K562 (cell line): ENCODE measurements around the gene KRT24. TPM values are rescaled to one million over a fixed set of nuclear protein-coding genes. Genes with fewer than 3 reads are reported as not detected.

Source experiments
- ATAC-seq: fragments of 200-7000 bp; cut with Tn5 transposase; 3 replicates; pipeline ENCODE4 v1.9.1; 2020; ENCODE audit warnings: moderate library complexity
- BruUV-seq: library from RNA; stranded (reverse); fragments of 400-500 nt; replicated peaks from 2 replicates; lab custom pipeline; 2021; lab: Mats Ljungman, UMichigan
- CTCF ChIA-PET: fragments of 300-600 bp; formaldehyde crosslinking; extraction: SDS; loops from one replicate; lab custom pipeline; 2021; ENCODE audit warnings: low intra/inter-chr PET ratio; lab: Yijun Ruan, JAX
- POLR2A ChIA-PET: fragments of 300-600, 350-650 bp; sonication (Branson Sonifier 250); formaldehyde crosslinking; extraction: SDS; loops from one replicate; lab custom pipeline; 2021; ENCODE audit warnings: antibody characterized with exemption, inconsistent platforms; lab: Yijun Ruan, JAX
- DNase-seq, 4 experiments: peaks; one replicate each; pipeline versions ENCODE4 v3.0.0 to v3.0.0-alpha.2; 2011 to 2018; ENCODE audit warnings: low spot score in 3 of 4, mixed read lengths in 3 of 4; ENCODE audit errors: extremely low read depth in 1 of 4
- FAIRE-seq: peaks from 2 replicates; lab custom pipeline; 2011; peaks lifted over from hg19 to GRCh38; lab: Jason Lieb, UNC
- H2AFZ ChIP-seq: 2 replicates; pipeline ENCODE4 v1.6.0; 2011; ENCODE audit warnings: low read depth, low read length, control low read depth, inconsistent platforms
- H3K27ac ChIP-seq: fragments of 200-600 bp; 3 replicates; pipeline ENCODE4 v1.8.0; 2011; ENCODE audit warnings: low read depth, mild to moderate bottlenecking, control low read depth, inconsistent platforms, low read length, moderate library complexity, mixed read lengths; ENCODE audit errors: extremely low read depth
- H3K27me3 ChIP-seq, 2 experiments: fragments of 300-600 bp in 1 of 2; 2 replicates in 1 of 2; 3 replicates in 1 of 2; pipeline versions ENCODE4 v1.6.0 to v1.8.0; 2011; ENCODE audit warnings: inconsistent platforms in 2 of 2, low read length in 2 of 2, mild to moderate bottlenecking in 1 of 2, mixed read lengths in 1 of 2, moderate library complexity in 1 of 2; ENCODE audit not compliant: control insufficient read depth in 2 of 2, insufficient read depth in 2 of 2
- H3K36me3 ChIP-seq: fragments of 300-600 bp; 3 replicates; pipeline ENCODE4 v1.8.0; 2011; ENCODE audit warnings: mild to moderate bottlenecking, low read length, inconsistent platforms; ENCODE audit not compliant: control insufficient read depth, insufficient read depth
- H3K4me1 ChIP-seq, 2 experiments: fragments of 200-600 bp in 1 of 2; replicated peaks in 1 of 2; 2 replicates in 1 of 2; 3 replicates in 1 of 2; pipeline versions ENCODE4 v1.5.1 to v1.8.0; 2011; ENCODE audit warnings: inconsistent platforms in 2 of 2, low read length in 2 of 2, mild to moderate bottlenecking in 1 of 2, mixed read lengths in 1 of 2, moderate library complexity in 1 of 2; ENCODE audit not compliant: control insufficient read depth in 2 of 2, insufficient read depth in 2 of 2
- H3K4me2 ChIP-seq: 2 replicates; pipeline ENCODE4 v1.6.1; 2011; ENCODE audit warnings: low read length, control low read depth, inconsistent platforms, mixed read lengths; ENCODE audit not compliant: insufficient read depth
- H3K4me3 ChIP-seq: fragments of 200-600 bp; sonication (generic), shearing (Covaris generic); 2 replicates; pipeline ENCODE4 v1.5.1; 2016; ENCODE audit warnings: control low read depth, inconsistent platforms
- H3K79me2 ChIP-seq: fragments of 200-600 bp; 3 replicates; pipeline ENCODE4 v1.8.0; 2011; ENCODE audit warnings: low read length, inconsistent platforms; ENCODE audit not compliant: control insufficient read depth, insufficient read depth
- H3K9ac ChIP-seq, 2 experiments: 2 replicates each; pipeline versions ENCODE4 v1.6.0 to v1.6.1; 2011; ENCODE audit warnings: low read depth in 2 of 2, low read length in 2 of 2, control low read depth in 1 of 2, inconsistent platforms in 1 of 2, mild to moderate bottlenecking in 1 of 2, mixed read lengths in 1 of 2; ENCODE audit not compliant: insufficient read depth in 1 of 2
- H3K9me1 ChIP-seq: one replicate; pipeline ENCODE4 v1.6.0; 2011; ENCODE audit warnings: inconsistent platforms, mild to moderate bottlenecking, low read length, moderate library complexity; ENCODE audit not compliant: control insufficient read depth, insufficient read depth
- H3K9me3 ChIP-seq: replicated peaks from 2 replicates; pipeline ENCODE4 v1.5.1; 2011; ENCODE audit warnings: low read depth, low read length, inconsistent platforms; ENCODE audit not compliant: control insufficient read depth, insufficient read depth
- H4K20me1 ChIP-seq: replicated peaks from 2 replicates; pipeline ENCODE4 v1.6.1; 2011; ENCODE audit warnings: low read length, inconsistent platforms, mixed read lengths; ENCODE audit not compliant: control insufficient read depth, insufficient read depth
- NR2C1 ChIP-seq, 2 experiments: fragments of 450-650 bp; IDR thresholded peaks; 2 replicates each; pipeline ENCODE4 v1.6.1; 2017; ENCODE audit warnings: mild to moderate bottlenecking in 2 of 2, antibody characterized with exemption in 1 of 2, inconsistent platforms in 1 of 2, missing compliant biosample characterization in 1 of 2, missing genetic modification characterization in 1 of 2
- SRSF7 ChIP-seq: fragments of 200-400 bp; formaldehyde crosslinking; optimal IDR thresholded peaks from 2 replicates; pipeline ENCODE3; 2017; ENCODE audit warnings: mild to moderate bottlenecking, low read depth, low read length
- ZBTB1 ChIP-seq: sonication (generic); formaldehyde crosslinking; IDR thresholded peaks from 2 replicates; pipeline ENCODE4 v1.8.1; 2023; ENCODE audit warnings: missing genetic modification reagents, low read depth, mild to moderate bottlenecking, borderline replicate concordance
- ZSCAN32 ChIP-seq: fragments of 450-650 bp; formaldehyde crosslinking; IDR thresholded peaks from 2 replicates; pipeline ENCODE4 v1.4.0; 2020; ENCODE audit warnings: mild to moderate bottlenecking, moderate library complexity
- WGBS: fragments of 100-300 bp; shearing (Covaris generic); methylation state at CpG from one replicate; pipeline ENCODE4 v1.1.6; 2016; ENCODE audit warnings: low coverage, mixed read lengths; ENCODE audit not compliant: insufficient coverage; ENCODE audit errors: missing lambda C conversion rate; 5-methylcytosine and 5-hydroxymethylcytosine counted together
- in situ Hi-C: fragments of 300-500 bp; cut with MboI; formaldehyde crosslinking; loops from 4 replicates; pipeline ENCODE4 v1.15.0; 2018; ENCODE audit warnings: inconsistent platforms, mixed read lengths
- intact Hi-C: fragments of 100-400 bp; cut with micrococcal nuclease; formaldehyde crosslinking; loops from 2 replicates; pipeline ENCODE4 v1.14.2; 2022
- polyA plus RNA-seq, 8 experiments: library from polyadenylated mRNA; depleted of rRNA in 4 of 8; stranded (reverse) in 5 of 8; unstranded in 3 of 8; fragments of >200 nt; fragmentation: Nextera tagmentation in 2 of 8; fragmentation: Illumina TruSeq in 1 of 8; extraction: Ambion mirVana in 2 of 8; extraction: Trizol in 1 of 8; gene quantifications; 2 replicates each; pipeline versions ENCODE4 v1.2.1 to v1.2.3, GENCODE V29; 2011 to 2014; ENCODE audit warnings: inconsistent platforms in 1 of 8, missing spikeins in 1 of 8
- total RNA-seq, 7 experiments: library from RNA; depleted of rRNA in 6 of 7; stranded (reverse); fragments of >200 nt in 6 of 7; fragmentation: Illumina TruSeq in 2 of 7; extraction: Trizol in 2 of 7; gene quantifications; 2 replicates each; pipeline versions ENCODE4 v1.2.1 to v1.2.3, GENCODE V29; 2011 to 2021; ENCODE audit warnings: low replicate concordance in 1 of 7
- TF ChIP-seq, protein P1 (sequence below): fragments of 250-450 bp; sonication (Bioruptor Pico); IDR thresholded peaks from 2 replicates; pipeline ENCODE4 v1.4.0; 2020; ENCODE audit warnings: mild to moderate bottlenecking
- TF ChIP-seq, protein P2 (sequence below): fragments of 250-450 bp; sonication (Bioruptor Pico); IDR thresholded peaks from 2 replicates; pipeline ENCODE4 v1.5.0; 2021; ENCODE audit warnings: mild to moderate bottlenecking, borderline replicate concordance

Gene KRT24
- total and polyA plus RNA-seq, 9 of the 15 experiments (the other 6 are each of a cell fraction or from before 2014, with no cell fraction given), result not detected

- H3K9me3 ChIP-seq, result no peaks in the 10 kb centered on the region
- no peak overlapping the region for H3K9ac ChIP-seq
- H3K4me2 ChIP-seq, result no peak overlapping the region
- WGBS, result 0% methylated on average over 3 of the region's 3 CpGs
- H3K36me3 ChIP-seq, result no peaks in the 10 kb centered on the region
- in situ Hi-C loops, result no loop called here
- no peak overlapping the region for H3K27ac ChIP-seq
- ChIA-PET POLR2A (interaction anchor here (1.4 kb wide), 1 partner anchor 10 kb away, joined by 3 read pairs; no protein-coding TSS in a partner anchor), CTCF (no interaction called here)
- H3K4me1 ChIP-seq, result no peaks in the 10 kb centered on the region
- no peak overlapping the region for H2AFZ ChIP-seq
- H4K20me1 ChIP-seq, result no peaks in the 10 kb centered on the region
- no peak overlapping the region for H3K4me3 ChIP-seq
- BruUV-seq, result no TSS peak
- DNase-seq, result no peak
- intact Hi-C loops, result no loop called here
- no peak for ATAC-seq
- H3K9me1 ChIP-seq, result no peaks in the 10 kb centered on the region
- TF ChIP-seq NR2C1 (IDR thresholded peaks at IDR 0.05), result no peak
- no peak for TF ChIP-seq NR2C1 (tag; IDR thresholded peaks at IDR 0.05)
- no peak for TF ChIP-seq SRSF7
- TF ChIP-seq, protein P1, sequence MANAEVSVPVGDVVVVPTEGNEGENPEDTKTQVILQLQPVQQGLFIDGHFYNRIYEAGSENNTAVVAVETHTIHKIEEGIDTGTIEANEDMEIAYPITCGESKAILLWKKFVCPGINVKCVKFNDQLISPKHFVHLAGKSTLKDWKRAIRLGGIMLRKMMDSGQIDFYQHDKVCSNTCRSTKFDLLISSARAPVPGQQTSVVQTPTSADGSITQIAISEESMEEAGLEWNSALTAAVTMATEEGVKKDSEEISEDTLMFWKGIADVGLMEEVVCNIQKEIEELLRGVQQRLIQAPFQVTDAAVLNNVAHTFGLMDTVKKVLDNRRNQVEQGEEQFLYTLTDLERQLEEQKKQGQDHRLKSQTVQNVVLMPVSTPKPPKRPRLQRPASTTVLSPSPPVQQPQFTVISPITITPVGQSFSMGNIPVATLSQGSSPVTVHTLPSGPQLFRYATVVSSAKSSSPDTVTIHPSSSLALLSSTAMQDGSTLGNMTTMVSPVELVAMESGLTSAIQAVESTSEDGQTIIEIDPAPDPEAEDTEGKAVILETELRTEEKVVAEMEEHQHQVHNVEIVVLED (CRISPR knock-in tag), result no peak
- H3K27me3 ChIP-seq, result peaks cover 24 to 30% of the 10 kb centered on the region in 2 experiments
- H3K79me2 ChIP-seq, result no peaks in the 10 kb centered on the region
- FAIRE-seq, result no peak
Observed at GRCh38 chr17:40702271-40702670, 1.3 kb downstream of the KRT24 start.

GRCh38 chr17:40699853-40700252 lies 3.7 kb downstream of the KRT24 start:
- peaks cover 34 to 38% of the 10 kb centered on the region in 2 experiments for H3K27me3 ChIP-seq
- intact Hi-C loops, result no loop called here
- no peak for ATAC-seq
- no peak overlapping the region for H3K9ac ChIP-seq
- H3K27ac ChIP-seq, result no peak overlapping the region
- no peak for FAIRE-seq
- 5% methylated on average over 5 of the region's 5 CpGs for WGBS
- H3K4me1 ChIP-seq, result no peaks in the 10 kb centered on the region
- no peaks in the 10 kb centered on the region for H3K9me3 ChIP-seq
- no peaks in the 10 kb centered on the region for H3K9me1 ChIP-seq
- H3K79me2 ChIP-seq, result no peaks in the 10 kb centered on the region
- in situ Hi-C loops, result no loop called here
- H3K4me3 ChIP-seq, result no peak overlapping the region
- no peak overlapping the region for H3K4me2 ChIP-seq
- ChIA-PET CTCF (no interaction called here), POLR2A (interaction anchor here (1.1 to 1.3 kb wide), 2 partner anchors 20 to 52 kb away, joined by 3 to 4 read pairs; partner anchors contain the start of gene SMARCE1)
- H3K36me3 ChIP-seq, result no peaks in the 10 kb centered on the region
- no peaks in the 10 kb centered on the region for H4K20me1 ChIP-seq
- no TSS peak for BruUV-seq
- H2AFZ ChIP-seq, result no peak overlapping the region
- DNase-seq, result no peak
- TF ChIP-seq, protein P2, sequence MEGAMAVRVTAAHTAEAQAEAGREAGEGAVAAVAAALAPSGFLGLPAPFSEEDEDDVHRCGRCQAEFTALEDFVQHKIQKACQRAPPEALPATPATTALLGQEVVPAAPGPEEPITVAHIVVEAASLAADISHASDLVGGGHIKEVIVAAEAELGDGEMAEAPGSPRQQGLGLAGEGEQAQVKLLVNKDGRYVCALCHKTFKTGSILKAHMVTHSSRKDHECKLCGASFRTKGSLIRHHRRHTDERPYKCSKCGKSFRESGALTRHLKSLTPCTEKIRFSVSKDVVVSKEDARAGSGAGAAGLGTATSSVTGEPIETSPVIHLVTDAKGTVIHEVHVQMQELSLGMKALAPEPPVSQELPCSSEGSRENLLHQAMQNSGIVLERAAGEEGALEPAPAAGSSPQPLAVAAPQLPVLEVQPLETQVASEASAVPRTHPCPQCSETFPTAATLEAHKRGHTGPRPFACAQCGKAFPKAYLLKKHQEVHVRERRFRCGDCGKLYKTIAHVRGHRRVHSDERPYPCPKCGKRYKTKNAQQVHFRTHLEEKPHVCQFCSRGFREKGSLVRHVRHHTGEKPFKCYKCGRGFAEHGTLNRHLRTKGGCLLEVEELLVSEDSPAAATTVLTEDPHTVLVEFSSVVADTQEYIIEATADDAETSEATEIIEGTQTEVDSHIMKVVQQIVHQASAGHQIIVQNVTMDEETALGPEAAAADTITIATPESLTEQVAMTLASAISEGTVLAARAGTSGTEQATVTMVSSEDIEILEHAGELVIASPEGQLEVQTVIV (CRISPR knock-in tag), result no peak
- TF ChIP-seq ZBTB1 (CRISPR knock-in tag), result no peak
- no peak for TF ChIP-seq ZSCAN32 (CRISPR knock-in tag)
